DMS114 treated with DMSO at 0.1 percent for 48 hours (cell line): Measurements from ENCODE around the gene PSMA3.

Experiments used
- DNase-seq: peaks from one replicate; lab custom pipeline; 2025; ENCODE audit not compliant: unreplicated experiment; lab: John Stamatoyannopoulos, UW

The PSMA3 gene

GRCh38 chr14:58270628-58271027, 26.0 kb downstream of the PSMA3 start:
- DNase-seq = no peak

- DNase-seq = no peak
Measured at GRCh38 chr14:58272588-58273372, 28.1 kb downstream of the PSMA3 start.

GRCh38 chr14:58274881-58275280, 30.2 kb downstream of the PSMA3 start:
- DNase-seq = no peak

- no peak for DNase-seq
Measured at GRCh38 chr14:58275527-58276190, 31.0 kb downstream of the PSMA3 start.

GRCh38 chr14:58276208-58276607, 31.6 kb downstream of the PSMA3 start:
- no peak for DNase-seq

- no peak for DNase-seq
Measured at GRCh38 chr14:58278177-58278576, 33.5 kb downstream of the PSMA3 start.

- DNase-seq = no peak
Measured at GRCh38 chr14:58280954-58281787, 36.5 kb downstream of the PSMA3 start.

- no peak for DNase-seq
Measured at GRCh38 chr14:58281969-58282368, 37.3 kb downstream of the PSMA3 start.

- no peak for DNase-seq
Measured at GRCh38 chr14:58282925-58283593, 38.4 kb downstream of the PSMA3 start.

GRCh38 chr14:58283730-58284129, 39.1 kb downstream of the PSMA3 start:
- DNase-seq = no peak

GRCh38 chr14:58285132-58285531, 40.5 kb downstream of the PSMA3 start:
- DNase-seq = no peak

GRCh38 chr14:58287607-58288042, 43.0 kb downstream of the PSMA3 start:
- no peak for DNase-seq

GRCh38 chr14:58288106-58288792, 43.6 kb downstream of the PSMA3 start:
- no peak for DNase-seq

GRCh38 chr14:58291646-58292045, 47.0 kb downstream of the PSMA3 start:
- no peak for DNase-seq

- no peak for DNase-seq
Measured at GRCh38 chr14:58292187-58292586, 47.5 kb downstream of the PSMA3 start.

GRCh38 chr14:58294201-58294600, 49.6 kb downstream of the PSMA3 start:
- DNase-seq = no peak

- DNase-seq = no peak
Measured at GRCh38 chr14:58296726-58297125, 52.1 kb downstream of the PSMA3 start.

GRCh38 chr14:58297412-58297761, 52.7 kb downstream of the PSMA3 start:
- no peak for DNase-seq

GRCh38 chr14:58297762-58298476, 53.3 kb downstream of the PSMA3 start:
- peak; percentile 99 for DNase-seq
